Hypothalamus (tissue), 51 donors: ENCODE measurements around the gene HK2.

Experiments
- DNase-seq, 51 donors: peaks; one replicate each; lab custom pipeline; 2025; lab: John Stamatoyannopoulos, UW

Gene HK2

GRCh38 chr2:74856599-74856998, 22.7 kb downstream of the HK2 start:
- no peak for DNase-seq

- DNase-seq, result no peak
Measured at GRCh38 chr2:74857215-74857614, 23.3 kb downstream of the HK2 start.

- DNase-seq, result no peak
Measured at GRCh38 chr2:74857725-74858124, 23.8 kb downstream of the HK2 start.

- DNase-seq, result no peak
Measured at GRCh38 chr2:74858281-74858680, 24.4 kb downstream of the HK2 start.

- DNase-seq, result no peak
Measured at GRCh38 chr2:74860079-74860478, 26.2 kb downstream of the HK2 start.

DNA sequence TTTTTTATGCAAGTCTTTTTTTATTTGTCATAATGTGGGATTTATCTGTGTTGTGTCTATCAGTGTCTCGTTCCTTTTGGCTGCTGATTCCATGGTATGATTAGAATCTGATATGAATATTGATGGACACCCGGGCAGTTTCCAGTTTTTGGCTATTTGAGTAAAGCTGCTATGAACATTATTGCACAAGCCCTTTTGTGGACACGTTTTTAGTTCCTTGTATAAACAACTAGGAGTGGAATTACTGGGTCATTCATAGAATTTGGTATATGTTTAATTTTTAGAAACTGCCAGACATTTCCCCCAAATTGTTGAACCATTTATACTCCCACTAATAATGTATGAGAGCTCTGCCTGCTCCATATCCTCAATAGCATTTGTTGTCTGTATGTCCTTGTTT, 26.6 kb downstream of the HK2 start:
- DNase-seq, result no peak

DNA sequence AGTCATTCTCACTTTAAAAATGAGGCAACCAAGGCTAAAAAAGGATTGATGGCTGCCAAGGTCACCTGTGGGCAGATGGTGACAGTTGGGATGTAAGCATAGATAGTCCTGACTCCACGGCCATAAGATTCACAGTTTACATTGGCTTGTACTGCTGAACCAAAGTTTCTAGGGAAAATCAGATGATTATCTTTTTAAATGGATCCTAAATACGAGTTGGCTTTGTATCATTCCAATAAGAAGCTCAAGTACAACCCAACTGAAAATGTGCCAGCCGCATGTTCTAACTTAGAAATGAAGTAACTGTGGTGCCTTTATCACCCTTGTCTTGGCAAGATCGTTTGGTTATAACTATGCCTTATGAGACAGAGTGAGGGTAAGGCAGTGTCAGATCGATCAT, 27.6 kb downstream of the HK2 start:
- DNase-seq, result no peak

DNA sequence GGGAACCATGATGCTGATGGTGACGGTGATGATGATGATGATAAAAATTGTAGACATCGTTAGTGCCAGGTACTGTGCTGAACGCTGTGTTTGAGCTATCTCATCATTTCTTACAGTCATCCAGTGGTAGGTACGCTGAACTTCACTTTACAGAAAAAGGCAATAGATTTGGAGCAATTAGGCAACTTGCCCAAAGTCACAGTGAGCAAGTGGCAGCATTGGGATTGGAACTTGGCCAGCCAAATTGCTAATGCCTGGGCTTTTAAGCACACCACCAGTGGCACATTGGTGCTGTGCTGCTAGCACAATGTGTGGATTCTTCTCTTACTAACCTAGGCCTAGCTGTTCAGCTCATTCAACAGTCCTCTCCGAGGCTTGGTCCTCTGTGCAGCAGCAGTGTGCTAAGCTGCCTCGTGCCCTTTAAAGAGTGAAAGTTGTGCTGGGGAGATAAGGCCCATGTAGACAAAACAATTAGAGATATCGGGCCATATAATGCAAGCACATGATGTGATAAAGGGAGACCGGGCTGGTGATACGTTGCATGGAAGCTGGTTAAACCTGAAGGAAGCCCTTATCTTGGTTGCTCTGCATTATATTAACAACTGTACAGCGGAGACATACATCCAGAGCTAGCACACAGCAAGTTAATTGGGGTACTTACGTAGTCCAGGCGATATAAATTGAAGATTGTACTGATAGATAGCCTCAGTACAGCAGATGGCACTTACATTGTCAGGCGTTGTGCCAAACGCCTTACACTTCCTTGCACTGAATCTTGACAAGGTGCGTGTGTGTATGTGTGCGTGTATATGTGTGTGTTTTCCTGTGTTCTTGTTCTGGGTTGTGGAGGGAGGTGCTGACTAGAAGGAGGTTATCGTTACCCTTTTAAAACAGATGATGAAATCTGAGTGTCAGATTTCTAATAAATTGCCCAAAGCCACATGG, 28.4 kb downstream of the HK2 start:
- DNase-seq, result no peak

DNA sequence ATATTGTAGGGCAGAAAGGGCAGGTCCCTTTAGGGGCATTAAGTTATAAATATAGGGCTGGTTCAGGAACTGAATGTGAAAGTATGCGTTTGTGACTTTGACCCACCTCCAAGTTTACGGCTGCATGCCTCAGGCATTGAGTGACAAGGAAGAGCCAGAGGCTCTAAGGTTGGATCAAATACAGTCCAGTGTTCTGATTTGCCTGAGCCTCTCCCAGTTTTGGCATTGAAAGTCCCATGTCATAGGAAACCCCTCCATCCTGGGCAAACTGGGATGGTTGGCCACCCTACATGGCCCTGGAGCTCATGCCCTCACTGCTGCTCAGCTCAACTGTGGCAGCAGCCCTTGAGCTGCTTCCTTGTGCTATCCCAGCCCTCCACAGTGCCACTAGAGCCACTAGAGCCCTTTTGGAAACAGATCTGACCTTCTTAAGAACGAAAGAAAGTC, 29.9 kb downstream of the HK2 start:
- no peak for DNase-seq

DNA sequence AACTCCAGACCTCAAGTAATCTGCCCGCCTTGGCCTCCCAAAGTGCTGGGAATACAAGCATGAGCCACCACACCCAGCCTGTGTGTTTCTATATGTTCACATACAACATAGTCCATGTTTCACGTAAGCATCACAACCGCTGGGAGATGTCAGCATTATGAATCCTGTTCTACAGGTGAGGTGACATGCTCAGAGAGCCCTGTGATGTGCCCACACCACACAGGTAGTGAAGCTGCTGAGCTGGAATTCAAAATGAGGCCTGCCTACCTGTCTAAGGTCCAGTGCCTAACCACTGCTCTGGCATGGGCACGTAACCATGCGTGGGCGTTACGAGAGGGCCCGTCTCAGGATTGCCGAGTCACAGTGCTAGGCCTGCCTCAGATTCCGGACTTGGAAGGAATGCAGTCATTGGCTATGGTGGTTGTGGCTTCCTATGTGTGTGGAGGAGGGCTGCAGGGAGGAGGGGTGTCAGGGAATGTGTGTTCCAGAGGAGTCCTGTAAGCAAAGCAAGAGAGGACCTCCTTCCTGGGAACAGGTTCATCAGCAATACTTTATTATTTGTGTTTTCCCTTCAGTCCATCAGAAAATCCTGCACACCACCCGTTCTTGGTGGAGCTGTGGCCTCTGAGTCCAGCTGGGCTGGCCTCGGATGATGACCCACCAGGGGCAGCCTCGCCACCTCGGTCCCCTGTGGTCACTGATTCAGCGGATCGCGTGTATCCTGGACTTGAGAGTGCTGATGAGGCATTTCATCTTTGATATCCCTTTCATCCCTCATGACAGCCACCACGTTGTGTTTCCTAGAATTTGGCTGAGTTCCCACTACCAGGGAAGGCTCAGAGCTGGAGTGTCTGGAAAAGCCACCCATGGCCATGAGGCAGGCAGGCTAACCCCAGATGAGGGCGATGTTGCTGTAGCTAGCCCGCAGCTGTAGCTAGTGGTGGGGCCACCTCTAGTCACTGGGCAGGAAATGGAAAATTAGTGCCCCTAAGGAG, 31.1 kb downstream of the HK2 start:
- DNase-seq, result no peak

DNA sequence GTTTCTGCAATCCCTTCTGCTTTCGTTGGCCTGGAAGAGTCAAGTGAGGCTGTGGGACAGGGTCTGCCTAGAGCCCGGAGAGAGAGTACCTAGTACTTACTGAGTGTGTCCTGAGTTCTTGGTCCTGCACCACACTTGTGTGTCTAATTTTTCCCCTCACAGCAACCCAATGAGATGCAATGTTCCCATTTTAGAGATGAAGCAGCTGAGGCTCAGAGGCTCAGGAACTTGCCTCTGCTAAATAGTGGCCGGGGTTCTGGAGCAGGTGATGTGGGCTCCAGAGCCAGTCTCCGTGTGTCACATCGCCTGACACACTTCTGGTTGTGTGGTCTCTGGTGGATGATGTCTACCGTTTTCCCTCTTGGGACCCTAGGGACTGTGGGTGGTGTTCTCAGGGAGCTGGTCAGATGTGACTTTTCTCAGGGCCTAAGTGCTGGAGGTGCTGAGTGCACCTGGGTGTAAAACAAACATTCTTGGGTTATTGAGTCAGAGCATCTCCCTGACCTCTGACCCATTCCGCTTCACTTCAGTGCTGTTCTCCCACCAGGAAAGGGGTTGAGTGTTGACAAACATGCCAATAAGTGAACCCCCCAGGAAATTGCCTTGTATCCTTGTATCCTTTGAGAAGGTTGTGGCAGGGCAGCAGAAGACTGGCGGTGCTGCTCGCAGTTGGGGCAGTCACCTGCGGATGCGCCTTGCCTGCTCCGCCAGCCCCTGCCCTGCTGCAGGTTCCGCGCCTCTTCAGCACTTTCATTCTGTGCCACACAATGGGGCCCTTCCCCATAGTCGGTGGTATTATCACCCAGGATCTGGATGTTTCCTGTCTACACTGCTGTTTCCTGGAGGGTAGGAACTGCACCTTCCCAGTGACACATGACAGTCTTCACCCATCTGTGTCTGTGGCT, 32.1 kb downstream of the HK2 start:
- no peak for DNase-seq

DNA sequence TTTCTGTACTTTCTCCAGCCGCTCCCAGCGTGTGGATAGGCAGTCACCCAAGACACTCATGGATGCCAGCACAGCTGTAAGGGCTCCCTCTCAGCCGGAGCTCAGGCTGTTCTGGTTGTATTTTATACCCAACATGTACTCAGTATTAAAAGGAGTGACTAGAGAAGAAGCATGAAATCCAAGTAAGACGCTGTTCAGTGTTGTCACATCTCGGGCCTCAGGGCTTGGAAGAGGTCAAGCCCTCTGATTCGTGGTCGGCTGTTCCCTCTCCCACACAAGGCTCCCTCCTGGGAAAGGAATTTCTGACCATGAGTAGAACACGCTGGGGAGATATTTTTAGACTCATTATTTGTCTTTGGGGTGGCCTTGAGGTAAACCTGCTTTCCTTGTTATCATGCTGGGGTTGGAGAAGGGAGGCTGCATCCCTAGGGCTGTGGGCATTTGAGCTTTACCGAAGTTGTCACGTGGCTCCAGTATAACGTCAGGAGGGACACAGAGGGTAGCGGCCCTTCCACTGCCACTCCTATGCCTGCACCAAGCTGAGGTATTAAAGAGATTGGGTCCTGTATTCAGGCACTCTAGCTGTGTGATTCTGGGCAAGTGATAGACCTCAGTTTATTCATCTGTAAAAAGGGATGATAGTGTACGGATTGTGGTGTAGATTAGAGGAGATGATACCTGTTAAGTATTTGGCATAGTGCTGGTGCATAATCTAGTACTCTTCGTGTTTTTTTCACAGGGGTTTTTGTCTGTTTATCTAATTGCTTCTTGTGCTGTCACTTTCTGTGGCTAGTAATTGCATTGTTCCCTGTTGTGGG, 34.1 kb downstream of the HK2 start:
- DNase-seq, result no peak

DNA sequence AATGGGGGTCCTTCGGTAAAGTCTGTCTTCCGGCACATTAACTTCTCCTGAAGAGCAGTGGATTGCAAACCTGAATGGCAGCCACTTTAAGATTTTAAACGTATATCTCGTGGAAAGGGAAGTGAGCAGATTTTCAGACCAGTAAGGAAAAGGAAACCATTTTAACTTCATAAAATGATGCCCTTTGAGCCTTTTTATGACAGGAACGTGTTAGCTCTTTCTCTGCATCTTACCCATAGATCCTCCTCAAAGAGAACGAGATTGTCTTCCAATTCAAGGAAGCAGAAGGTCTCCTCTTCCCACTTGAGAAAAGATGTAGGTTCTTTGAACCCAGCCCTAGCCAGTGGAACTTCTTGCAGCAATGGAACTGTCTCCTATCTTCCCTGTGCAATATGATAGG, 35.6 kb downstream of the HK2 start:
- no peak for DNase-seq

DNA sequence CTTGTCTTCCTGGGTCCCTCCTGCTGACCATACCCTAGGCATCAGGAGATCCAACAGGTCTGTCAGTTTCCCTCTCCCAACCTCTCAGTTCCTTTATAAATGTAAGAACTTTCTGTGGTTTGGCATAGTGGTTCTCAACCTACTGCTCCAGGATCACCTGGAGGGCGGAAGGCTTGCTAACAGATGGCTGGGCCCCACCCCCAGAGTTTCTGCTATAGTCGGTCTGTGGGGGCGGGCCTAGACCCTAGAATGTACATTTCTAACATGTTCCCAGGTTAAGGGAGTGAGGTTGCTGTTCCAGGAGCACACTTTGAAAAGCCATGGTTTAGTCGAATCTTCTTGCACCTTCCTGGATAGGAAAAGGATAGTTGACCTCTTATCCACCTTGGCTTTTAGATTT, 37.0 kb downstream of the HK2 start:
- no peak for DNase-seq

GRCh38 chr2:74871414-74871813, 37.5 kb downstream of the HK2 start:
- DNase-seq, result no peak

DNA sequence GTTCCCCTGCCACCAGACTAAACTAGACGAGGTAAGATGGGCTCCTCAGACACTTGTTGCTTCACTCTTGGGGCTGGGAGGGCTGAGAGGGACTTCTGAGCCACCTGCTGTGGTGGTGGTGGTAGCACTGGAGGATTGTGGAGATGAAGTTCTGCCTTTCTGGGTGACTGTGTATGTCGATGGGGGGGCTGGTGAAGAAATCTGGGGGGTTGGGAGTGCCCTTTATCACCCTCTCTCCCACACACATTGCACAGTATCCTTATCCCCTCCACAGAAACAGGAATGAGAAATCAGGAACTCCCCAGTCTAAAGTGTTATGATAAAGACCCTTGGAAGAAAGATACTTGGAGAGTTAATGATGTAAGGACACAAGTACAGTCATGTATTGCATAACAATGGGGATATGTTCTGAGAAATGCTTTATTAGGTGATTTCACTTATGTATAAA, 38.5 kb downstream of the HK2 start:
- DNase-seq, result no peak

DNA sequence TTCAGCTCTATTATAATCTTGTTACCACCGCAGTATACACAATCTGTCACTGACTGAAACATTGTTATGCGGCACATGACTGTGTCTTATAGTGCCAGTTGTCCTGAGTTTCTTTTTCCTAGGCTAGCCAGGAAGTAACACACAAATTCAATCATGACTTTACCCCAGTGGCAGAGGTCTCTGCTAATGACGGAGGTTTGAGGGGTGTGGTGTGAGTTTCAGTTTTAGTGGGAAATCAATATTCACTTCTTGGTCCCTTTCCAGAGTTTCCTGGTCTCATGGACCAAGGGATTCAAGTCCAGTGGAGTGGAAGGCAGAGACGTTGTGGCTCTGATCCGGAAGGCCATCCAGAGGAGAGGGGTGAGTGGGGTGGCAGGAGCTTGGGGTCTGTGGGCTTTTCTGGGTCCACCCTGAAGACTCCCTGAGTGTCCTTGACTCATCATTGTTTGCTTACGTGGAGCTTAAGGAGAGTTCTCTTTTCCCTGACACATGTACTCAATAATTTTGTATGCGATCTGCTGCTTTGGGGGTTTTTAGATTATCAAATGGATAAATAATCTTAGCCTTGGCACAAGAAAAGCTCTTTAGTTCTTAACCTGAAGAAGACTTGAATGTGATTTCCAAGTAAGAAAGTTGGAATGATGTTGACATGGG, 39.2 kb downstream of the HK2 start:
- DNase-seq, result no peak

- DNase-seq, result no peak
Measured at GRCh38 chr2:74873678-74874640, 40.0 kb downstream of the HK2 start.
